ENCODE data around the gene MFSD11.
A peak's percentile ranks its signal among the peaks of the same experiment; 100 is the strongest.
"Not testable (repeated sequence)": the region's sequence is repeated elsewhere in the genome, so short reads cannot be mapped to it uniquely, and the experiment has no call there.

Gene MFSD11

GRCh38 chr17:76808326-76808725, 70.4 kb downstream of the MFSD11 start:
- no peak for DNase-seq

GRCh38 chr17:76810956-76811355, 73.0 kb downstream of the MFSD11 start:
- no peak for DNase-seq

- no peak for DNase-seq
Measured at GRCh38 chr17:76811834-76812233, 73.9 kb downstream of the MFSD11 start.

GRCh38 chr17:76812263-76812662, 74.3 kb downstream of the MFSD11 start:
- DNase-seq = no peak

- DNase-seq = no peak
Measured at GRCh38 chr17:76812968-76813367, 75.0 kb downstream of the MFSD11 start.

GRCh38 chr17:76815907-76816589, 78.1 kb downstream of the MFSD11 start:
- DNase-seq = not testable (repeated sequence)

- DNase-seq = peak; percentile 41
Measured at GRCh38 chr17:76816590-76817135, 78.7 kb downstream of the MFSD11 start.

- DNase-seq = no peak
Measured at GRCh38 chr17:76820039-76820438, 82.1 kb downstream of the MFSD11 start.

GRCh38 chr17:76820561-76820960, 82.6 kb downstream of the MFSD11 start:
- no peak for DNase-seq

- DNase-seq = no peak
Measured at GRCh38 chr17:76822184-76822778, 84.4 kb downstream of the MFSD11 start.

GRCh38 chr17:76824093-76824492, 86.2 kb downstream of the MFSD11 start:
- DNase-seq = no peak

- DNase-seq = no peak
Measured at GRCh38 chr17:76826330-76827068, 88.6 kb downstream of the MFSD11 start.

GRCh38 chr17:76827736-76828135, 89.8 kb downstream of the MFSD11 start:
- DNase-seq = no peak

All from activated CD4-positive, alpha-beta T cell treated with anti-CD3 and anti-CD28 coated beads for 1 hour (primary cell).